Regular cardiac myocyte (primary cell): ENCODE measurements around the gene RBBP5. TPM values are rescaled to one million over a fixed set of nuclear protein-coding genes. Genes with fewer than 3 reads are reported as not detected.

Source experiments
- total RNA-seq: library from RNA; depleted of rRNA; stranded (reverse); fragments of >200 nt; gene quantifications from 2 replicates; pipeline ENCODE4 v1.2.3, GENCODE V29; 2014

Gene RBBP5, protein sequence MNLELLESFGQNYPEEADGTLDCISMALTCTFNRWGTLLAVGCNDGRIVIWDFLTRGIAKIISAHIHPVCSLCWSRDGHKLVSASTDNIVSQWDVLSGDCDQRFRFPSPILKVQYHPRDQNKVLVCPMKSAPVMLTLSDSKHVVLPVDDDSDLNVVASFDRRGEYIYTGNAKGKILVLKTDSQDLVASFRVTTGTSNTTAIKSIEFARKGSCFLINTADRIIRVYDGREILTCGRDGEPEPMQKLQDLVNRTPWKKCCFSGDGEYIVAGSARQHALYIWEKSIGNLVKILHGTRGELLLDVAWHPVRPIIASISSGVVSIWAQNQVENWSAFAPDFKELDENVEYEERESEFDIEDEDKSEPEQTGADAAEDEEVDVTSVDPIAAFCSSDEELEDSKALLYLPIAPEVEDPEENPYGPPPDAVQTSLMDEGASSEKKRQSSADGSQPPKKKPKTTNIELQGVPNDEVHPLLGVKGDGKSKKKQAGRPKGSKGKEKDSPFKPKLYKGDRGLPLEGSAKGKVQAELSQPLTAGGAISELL
- total RNA-seq, result 22.8 and 30.3 TPM in 2 replicates

DNA sequence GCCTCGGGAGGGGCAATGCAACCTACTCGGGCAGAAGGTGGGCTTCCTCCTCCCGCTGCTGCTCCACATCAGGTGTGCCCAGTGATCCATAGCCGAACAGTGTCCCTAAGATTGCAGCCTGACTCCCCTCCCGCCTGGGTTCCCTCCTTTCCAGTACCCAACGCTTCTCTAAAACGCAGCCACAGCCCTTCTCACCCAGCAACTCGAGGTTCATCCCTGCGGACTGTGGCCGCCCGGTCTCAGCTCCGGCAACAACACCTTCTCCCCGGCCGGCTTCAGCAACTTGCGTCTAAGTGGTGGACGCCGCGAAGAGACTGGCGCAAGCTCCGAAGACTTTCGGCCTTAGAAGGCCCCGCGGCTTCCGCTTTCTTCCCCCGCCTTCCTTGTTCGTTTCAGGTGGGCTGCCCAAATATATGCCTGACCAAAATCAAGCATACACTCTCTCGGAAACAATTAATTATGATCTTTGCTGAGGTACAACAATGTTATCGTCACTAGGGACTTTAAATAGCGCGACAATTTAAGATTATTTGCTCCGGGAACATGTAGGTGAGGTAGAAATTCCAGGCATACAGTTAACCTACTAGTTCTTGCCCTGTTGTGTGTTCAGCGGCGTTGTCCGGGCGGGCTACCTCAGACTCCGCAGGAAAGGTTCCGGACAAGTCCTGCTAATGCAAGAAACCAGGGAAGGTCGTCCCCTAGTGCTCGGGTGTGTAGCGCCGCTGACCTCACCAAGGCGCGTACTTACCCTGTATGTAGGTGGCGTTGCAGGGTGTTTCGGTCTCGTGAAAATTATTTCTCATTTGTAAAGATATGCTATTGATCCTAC, at the start of gene RBBP5:
RBBP5 (minus strand) TSS at position 319 of the 829 bp plus-strand sequence; CDS start at position 214, 105 bp downstream.

GRCh38 chr1:205084360-205084759, 37.4 kb downstream of the RBBP5 start, which contains the start of gene TMEM81:
TSS of gene TMEM81 (minus strand) at chr1:205084460. CDS start at chr1:205084320, 140 bp downstream.

DNA sequence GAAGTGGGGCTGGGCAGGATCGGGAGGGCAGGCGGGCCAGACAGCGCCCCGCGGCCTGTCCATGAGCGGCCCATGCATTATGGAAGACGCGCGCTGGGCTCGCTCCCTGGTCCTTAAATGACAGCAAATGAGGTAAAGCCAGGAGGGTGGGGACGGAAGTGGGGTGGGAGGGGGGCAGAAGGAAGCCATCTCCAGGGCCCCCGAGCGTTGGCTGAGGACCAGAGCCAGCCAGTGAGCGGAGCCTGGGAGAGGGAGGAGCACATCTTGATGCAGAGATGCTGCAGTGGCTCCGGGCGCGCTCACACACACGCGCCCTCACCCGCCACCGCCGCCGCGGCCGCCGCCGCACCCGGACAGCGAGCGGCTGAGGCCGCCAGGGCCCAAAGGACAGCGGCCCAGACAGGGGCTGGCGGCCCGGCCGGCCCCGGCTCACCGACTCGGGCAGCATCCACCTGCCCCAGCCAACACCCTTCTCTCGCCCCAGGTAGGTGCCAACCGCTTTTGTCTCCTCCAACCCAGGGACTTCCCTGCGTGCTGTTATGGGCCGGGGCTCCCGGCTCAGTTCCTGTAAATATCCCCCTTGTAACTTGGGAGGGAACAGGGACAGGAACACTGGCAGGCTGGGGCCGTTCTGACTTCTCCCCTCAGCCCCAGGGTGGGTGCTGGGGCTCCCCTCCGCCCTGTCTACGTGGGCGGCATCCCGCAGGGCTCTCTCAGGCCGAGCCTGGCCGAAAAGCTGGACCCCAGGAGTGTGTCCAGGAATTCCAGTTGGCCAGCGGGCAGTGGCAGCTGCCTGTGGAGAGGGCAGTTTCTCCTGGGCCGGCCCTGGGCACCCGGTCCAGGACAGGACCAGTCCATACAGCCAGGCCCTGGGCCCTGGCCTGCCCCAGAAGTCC, 78.6 kb downstream of the RBBP5 start, which contains the start of gene CNTN2:
CNTN2 (plus strand) TSS at position 302 of the 896 bp plus-strand sequence. CDS start 9,974 bp downstream, outside the sequence.

Other genes starting within 250 kb of the RBBP5 start
- under 0.01 TPM in 2 replicates for gene CNTN2, start 78.8 kb downstream of the RBBP5 start, total RNA-seq
- gene TMEM81, start 37.5 kb downstream of the RBBP5 start, total RNA-seq, result 1.7 and 2.7 TPM in 2 replicates
- 14.1 and 16.1 TPM in 2 replicates for gene DSTYK, start 89.7 kb upstream of the RBBP5 start, total RNA-seq
- 2.3 TPM in 2 replicates for gene TMCC2, start 106.0 kb upstream of the RBBP5 start, total RNA-seq
- gene NUAK2, start 199.8 kb upstream of the RBBP5 start, total RNA-seq, result 5.1 and 5.2 TPM in 2 replicates
- not detected in 2 replicates for gene KLHDC8A, start 234.9 kb upstream of the RBBP5 start, total RNA-seq